T-helper 22 cell (primary cell): ENCODE measurements around the gene DDIT4L.
"Not testable (repeated sequence)": the region's sequence is repeated elsewhere in the genome, so short reads cannot be mapped to it uniquely, and the experiment has no call there.

ENCODE experiments used
- DNase-seq: peaks from one replicate; pipeline ENCODE4 v3.0.0-alpha.2; 2020; ENCODE audit warnings: low read depth

DDIT4L gene, protein sequence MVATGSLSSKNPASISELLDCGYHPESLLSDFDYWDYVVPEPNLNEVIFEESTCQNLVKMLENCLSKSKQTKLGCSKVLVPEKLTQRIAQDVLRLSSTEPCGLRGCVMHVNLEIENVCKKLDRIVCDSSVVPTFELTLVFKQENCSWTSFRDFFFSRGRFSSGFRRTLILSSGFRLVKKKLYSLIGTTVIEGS

DNA sequence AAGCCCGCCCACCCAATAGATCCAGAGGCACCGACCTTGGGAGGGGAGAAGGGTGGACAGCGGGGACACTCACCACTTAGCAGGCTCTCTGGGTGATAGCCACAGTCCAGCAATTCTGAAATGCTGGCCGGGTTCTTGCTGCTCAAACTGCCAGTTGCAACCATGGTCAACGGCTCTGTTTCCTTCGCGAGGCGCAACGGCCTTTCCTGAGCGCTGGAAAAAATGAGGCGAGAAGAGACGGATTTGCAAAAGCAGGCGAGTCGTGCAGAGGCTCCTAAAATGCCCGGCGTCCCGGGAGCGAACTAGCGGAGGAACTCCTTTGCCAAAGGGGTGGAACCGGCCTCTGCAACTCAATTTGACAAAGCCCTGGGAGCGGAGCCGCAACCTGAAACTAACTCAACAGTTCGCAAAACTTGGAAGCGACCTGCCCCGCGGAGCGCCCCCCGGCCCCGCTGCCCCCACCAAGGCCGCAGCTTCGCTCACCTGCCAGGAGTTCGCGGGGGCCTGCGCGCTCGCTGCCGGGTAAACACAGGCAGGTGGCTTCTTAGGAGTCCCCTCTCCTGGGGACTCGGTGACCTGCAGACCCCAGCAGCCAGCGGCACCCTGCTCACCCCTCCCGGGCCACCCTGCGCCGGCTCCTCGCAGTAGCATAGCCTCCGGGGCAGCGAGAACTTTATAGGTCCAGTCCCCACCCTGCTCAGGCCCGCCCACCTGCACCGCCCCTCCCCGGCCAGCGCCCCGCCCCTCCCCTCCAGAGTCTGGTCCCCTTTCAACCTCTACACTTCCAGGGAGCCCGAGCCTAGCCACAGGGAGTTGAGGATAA, at the start of gene DDIT4L:
DDIT4L (minus strand) TSS at position 649 of the 823 bp plus-strand sequence; CDS start at position 164, 485 bp downstream.
- no peak for DNase-seq

DNA sequence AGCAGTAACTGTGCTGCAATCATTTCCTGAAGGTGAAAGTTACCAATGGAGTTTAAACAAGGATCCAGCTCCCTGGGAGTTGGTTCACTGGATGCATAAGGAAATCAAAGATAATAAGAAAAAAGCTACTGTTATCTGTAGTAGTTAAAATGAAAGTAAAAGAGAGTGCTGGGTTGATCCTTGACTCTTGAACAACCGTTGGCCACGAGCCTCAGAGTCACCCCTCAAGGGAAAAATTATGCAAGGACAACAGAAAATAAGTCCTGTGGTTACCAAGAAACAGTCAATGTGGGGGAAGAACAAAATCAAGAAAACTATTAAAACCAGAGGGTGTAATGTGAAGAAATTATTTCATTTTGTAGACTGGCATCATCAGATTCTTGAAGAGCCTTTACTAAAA, 49.7 kb upstream of the DDIT4L start:
- no peak for DNase-seq

DNA sequence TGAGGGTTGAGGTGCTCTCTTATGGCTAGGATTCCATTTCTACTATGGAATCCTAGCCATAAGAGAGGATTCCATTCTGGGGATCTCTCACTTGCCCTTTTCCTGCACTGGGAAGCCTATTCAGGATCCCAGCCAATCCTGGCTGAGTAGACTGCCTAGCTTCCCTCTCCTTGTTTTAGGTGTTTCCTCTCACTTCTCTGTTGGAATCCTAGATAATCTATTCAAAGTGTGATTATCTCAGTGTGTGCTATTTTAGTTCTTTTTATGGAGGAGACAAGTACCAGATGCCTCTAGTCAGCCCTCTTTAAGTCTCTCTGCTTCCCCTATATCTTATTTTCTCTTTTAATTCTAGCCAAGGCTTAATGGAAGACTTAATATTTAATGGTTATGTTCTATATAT, 34.5 kb upstream of the DDIT4L start:
- no peak for DNase-seq

DNA sequence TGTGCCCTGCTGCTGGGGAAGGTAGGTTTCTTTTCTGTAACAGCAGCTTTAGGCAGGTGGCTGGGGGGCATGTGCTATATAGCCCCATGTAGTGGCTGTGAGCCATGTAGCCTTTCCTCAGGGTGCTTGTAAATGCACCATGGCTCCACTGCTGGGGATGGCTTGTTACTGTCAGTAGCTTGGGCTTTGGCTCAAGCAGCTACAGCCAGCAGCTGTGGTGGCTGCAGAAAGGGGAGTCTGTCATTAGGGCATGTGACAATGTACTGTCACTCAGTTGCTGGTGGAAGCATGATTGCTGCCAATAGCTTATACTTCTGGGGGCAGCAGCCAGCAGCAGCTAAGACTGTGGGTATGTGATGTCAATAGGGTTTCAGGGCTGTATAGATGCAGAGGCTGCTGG, 33.9 kb upstream of the DDIT4L start:
- DNase-seq, result no peak

DNA sequence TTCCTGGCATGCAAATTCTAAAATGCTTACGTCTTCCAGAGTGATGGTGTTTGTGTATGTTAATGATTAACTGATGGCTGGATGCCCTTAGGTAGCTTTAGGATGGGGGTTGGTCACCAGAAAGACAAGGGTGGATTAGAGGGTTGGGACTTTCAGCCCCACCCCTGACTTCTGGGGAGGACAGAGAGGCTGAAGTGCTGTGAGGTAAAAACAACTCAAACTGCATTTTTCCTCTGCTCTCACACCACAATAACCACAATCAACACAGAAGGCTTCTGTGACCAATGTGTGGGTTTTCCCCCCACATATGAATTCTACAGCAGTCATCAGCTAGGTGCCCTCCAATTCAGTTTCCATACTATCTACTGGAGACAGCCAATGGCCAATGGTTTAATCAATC, 18.7 kb upstream of the DDIT4L start:
- DNase-seq, result no peak

DNA sequence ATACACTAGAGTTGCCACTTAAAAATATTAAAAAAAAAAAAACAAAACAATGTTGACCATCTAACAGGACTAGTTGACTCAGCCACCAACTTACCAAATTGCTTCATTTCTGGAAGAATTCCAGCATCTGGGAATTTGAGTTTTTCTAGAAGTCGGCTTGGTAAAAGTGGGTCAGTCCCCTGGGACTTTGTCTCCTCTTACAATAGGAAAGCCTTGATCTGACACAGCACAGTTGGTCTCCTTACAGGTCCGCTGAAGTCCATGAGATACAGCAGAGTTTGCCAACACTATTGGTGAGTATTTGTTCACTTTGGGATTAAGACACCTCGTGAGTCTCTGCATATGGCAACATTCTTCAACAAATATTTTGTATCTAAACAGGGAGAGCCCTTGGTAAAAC, 18.2 kb upstream of the DDIT4L start:
- no peak for DNase-seq

DNA sequence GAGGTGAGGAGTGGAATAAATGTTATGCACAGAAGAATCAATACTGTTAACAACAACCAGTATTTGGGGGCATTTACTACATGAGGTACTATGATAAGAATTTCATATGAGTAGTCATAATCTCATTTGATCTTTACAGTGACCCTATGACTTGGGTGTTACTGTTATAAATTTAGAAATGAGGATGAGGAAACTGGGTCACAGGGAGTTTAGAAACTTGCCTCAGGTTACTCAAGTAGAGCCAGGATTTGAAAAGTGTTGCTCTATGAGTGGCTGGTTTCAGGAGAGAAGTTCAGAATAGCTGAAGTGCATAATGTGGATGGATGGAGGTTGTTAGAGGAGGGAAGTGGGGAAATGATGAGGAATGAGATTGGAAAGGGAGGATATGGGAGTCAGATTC, 16.6 kb upstream of the DDIT4L start:
- no peak for DNase-seq

DNA sequence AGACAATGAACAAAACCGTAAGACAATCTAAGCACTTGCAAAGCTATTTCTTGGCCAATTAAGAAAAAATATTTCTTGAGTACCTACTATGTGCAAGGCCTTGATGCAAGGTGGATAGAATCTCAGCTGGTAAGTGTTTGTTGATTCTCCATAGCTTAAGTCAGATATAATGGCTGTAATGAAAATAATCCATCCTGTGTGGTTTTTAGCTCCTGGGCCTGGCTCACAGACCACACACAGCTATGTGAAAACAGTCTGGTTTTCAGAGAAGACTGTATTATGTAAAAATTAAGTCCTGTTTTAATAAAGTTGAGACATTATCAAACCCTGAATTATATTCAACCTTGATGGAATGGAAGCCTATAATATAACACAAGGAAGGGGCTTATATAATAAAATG, 7.8 kb upstream of the DDIT4L start:
- no peak for DNase-seq

DNA sequence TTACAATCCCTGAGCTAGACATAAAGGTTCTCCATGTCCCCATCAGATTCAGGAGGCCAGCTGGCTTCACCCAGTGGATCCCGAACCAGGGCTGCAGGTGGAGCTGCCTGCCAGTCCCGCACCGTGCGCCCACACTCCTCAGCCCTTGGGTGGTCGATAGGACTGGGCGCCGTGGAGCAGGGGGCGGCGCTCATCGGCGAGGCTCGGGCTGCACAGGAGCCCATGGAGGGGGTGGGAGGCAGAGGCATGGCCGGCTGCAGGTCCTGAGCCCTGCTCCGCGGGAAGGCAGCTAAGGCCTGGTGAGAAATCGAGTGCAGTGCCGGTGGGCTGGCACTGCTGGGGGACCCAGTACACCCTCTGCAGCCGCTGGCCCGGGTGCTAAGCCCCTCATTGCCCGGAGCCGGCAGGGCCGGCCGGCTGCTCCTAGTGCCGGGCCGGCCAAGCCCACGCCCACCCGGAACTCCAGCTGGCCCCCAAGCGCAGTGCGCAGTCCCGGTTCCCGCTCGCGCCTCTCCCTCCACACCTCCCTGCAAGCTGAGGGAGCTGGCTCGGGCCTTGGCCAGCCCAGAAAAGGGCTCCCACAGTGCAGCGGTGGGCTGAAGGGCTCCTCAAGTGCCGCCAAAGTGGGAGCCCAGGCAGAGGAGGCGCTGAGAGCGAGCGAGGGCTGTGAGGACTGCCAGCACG, 6.3 kb upstream of the DDIT4L start:
- not testable (repeated sequence) for DNase-seq

DNA sequence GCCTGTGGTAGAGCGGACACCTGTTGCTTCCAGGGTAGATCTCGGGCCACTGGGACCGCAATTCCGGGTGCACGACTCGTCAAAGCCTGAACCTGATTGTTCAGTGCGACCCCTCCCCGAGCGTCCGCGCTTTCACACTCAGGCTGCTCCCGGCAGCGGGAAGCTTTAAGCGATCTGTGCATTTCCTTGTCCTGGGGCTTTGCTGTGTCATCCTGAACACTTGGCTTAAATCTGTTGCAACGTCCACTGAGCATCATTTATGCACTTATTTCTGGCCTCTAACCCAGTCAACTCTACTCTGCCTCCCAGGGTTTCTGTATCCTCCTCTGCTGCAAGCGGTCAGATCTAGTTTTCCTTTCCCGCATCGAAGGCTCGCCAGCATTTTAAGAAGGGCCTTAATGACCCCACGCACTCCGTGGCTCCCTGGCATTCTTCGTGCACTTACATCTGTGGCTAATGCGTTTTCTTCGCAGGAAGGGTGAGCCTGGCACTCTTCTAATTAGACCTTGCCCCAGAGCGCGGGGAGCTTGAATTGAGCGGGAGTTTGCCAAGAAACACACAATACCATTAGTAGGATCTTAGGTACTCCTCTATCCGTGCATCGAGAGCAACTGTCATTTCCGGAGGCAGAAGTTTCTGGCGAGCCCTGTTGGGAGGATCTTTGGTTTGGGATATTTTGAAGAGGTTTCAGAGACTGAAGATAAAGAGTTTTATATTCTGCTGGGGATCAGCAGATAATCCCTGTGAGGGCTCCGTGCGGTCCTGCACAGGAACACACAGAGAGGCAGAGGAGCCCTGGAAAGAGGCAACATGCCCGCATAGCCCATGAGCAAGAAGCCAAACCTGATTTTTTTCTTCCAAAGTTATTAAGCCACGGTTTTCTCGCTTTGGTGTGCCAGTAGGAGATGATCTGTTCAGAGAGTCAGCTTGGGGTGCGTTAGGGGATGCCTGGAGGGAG, 654 bp upstream of the DDIT4L start:
- DNase-seq, result no peak

DNA sequence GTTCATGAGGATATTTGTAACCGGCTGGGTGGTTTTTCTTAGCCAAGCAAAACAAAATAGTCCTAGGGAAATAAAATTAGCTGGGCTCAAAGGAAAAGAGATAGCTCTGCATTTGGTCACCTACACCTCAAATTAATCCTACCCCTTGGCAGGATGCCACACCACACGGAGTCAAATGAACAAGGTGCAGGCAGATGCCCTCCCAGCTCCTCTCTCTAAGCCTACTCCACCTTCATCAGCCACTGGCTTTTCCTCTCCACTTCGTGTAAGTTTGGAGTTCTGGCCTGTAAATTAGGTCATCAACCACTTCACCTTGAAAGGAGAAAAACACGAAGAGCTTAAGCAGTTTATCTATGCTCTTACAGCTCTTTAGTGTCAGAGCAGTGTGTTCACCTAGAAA, 1.4 kb downstream of the DDIT4L start:
- no peak for DNase-seq

DNA sequence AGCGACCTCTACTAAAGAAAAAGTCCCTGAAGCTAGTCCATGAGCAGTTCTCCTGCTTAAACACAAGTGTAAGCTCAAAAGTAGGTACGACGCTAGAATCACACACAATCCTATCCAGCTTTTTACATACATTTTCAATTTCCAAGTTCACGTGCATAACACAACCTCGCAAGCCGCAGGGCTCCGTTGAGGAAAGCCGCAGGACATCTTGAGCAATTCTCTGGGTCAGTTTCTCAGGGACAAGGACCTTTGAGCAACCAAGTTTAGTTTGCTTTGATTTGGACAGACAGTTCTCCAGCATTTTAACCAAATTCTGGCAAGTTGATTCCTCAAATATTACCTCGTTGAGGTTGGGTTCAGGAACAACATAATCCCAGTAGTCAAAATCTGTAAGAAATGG, 2.5 kb downstream of the DDIT4L start:
- no peak for DNase-seq

DNA sequence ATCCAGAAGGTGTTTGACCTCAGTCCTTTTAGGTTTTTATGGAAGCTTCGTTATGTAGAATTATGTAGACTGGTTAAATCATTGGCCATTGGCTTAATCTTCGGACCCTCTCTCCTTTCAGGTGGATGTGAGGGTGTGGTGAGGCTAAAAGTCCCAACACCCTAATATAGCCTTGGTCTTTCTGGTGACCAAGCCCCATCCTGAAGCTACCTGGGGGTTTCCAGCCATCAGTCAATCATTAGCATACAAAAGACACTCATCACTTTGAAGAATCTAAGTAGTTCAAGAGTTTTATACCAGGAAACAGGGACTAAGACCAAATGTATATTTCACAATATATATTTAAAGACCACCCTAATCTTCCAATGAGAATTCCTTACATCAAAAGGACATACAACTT, 5.5 kb downstream of the DDIT4L start:
- DNase-seq, result no peak

DNA sequence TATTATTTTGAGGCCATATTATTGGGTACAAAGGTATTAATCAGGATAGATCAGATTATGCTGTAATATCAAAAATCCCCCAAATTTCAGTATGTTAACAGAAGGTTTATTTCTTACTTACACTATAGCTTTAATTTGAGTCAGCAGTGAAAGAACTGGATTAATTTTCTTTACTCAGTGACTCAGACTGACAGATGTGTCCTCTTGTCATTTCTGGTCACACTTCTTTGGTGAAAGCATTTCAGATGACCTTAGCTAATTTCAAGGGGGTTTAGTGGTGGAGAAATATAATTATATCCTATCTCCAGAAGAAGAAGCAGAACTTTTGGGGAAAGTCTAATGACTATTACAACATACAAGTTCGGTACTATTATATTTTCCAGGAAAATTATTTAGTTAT, 12.4 kb downstream of the DDIT4L start:
- no peak for DNase-seq

DNA sequence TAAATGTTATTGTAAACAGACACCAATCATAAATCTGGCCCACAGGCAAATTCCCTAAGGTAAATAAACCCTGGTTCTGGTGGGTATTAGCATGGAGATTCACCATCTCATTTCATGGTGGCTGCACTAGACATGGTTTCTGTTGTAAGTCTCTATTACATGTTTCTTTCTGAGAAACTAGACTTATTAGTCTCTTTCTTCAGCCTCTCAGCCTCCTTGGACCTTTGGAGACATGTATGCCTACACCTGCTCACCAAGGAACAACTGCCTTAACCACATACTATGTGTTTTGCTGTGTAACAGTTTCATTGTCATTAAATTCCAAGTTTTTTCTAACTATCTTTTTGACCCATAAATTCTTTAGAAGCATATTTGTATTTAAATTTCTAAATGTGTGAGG, 13.1 kb downstream of the DDIT4L start:
- no peak for DNase-seq

DNA sequence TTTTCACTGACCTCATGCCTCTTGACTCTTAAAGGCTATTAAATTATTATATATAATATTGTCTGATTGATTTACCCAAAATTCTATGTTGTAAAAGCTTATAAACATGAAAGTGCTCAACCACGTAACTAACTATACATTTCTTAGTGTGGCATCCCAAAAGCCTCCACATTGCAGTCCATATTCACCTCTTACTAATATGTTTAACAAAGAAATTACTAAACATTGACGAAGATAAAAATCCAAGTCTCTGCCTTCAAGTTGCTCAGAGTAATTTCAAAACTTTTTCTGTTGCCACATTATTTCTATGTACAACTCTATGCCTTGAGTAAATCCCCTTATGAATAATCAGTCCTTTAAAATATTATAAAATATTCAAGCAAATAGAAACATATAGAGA, 14.4 kb downstream of the DDIT4L start:
- no peak for DNase-seq

DNA sequence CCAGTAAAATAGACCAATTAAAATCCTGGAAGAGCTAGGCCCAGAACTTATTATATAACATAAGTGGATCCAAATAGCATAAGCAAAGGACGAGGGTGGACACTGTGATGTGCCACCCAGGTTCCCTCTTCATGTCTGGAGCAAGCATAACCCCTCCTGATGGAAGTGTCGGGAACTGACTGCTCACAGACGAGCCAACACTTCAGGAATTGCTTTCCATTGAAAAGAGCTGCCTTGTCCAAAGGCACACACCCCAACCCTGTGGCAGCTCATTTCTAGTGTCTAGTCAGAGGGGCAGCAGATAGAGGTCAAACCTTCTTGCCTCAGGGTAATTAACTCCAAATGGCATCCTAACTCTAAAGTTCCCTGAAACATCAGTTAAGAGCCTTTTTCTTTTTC, 15.3 kb downstream of the DDIT4L start:
- no peak for DNase-seq

DNA sequence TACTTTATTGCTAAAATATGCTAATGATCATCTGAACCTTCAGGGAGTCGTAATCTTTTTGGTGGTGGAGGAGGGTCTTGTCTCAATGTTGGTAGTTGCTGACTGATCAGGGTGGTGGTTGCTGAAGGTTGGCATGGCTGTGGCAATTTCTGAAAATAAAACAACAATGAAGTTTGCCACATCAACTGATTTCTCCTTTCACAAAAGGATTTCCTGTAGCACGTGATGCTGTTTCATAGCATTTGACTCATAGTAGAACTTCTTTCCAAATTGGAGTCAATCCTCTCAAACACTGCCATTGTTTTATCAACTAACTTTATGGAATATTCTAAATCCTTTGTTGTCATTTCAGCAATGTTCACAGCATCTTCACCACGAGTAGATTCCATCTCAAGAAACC, 19.3 kb downstream of the DDIT4L start:
- DNase-seq, result no peak

DNA sequence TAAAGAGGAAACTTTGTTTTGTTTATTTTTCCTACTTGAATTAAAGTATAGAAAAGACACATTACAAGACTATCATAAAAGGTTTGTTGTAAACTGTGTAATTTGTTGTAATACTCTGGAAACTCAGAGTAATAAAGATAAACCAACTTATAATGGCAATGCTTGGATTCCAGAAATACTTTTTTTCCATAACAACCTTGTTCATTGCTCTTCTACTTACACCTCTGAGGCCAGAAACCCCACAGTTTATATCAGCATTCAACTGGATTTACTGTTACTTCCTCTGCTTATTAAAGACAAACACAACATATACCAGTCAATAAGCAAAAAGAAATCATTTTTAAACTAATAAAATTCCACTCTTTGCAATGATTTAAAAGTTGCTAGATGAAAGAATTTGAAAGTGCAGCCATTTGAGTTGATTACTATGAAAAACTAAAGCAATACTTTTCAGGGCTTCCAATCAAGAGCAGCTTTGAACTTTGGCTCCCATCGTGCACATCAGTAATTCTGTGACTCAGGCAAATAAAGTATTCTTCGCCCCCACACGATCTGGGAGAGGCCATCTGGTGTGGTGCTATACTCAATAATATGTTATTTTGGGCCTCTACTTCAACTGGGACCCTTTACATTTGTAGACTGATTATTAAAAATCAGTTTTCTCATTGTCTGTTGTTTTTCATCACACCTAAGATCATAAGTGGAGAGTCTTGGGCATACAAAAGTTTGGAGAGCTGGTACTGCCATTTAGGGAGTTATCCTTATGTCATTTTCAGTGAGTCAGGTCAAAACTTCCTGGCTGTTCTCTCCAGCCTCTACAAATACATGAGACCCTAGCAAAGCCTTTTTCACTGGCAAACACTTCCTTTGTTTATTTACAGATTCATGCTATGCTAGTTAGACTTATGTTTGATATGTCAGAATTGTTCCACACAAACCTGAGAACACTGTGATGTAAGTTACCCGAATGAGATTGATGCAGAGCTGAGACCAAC, 20.5 kb downstream of the DDIT4L start:
- DNase-seq, result no peak

DNA sequence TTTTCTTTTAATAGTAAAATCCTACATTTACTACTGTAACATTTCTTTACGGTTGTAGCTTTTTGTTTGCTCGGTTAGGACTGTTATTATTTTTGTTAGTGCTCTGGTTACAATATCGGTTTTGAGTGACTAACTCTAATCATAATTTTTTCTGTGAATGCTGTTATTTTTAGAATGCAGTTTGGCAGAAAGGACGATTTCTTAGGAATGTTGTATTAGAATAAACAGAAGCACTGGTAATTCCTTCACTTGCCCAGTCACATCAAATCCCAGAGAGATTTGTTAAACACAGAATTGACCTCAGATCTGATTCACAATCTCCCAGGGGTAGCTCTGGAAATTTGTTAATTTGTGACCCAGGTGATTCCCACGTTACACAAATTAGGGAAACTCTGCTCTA, 21.7 kb downstream of the DDIT4L start:
- DNase-seq, result no peak
